Measurements from ENCODE around the gene AMZ2.

GRCh38 chr17:68301438-68301959 is 53.7 kb downstream of the AMZ2 start:
- no peak for TF ChIP-seq CTCF (IDR thresholded peaks at IDR 0.05)
- no peak for TF ChIP-seq POLR2AphosphoS5 (IDR thresholded peaks at IDR 0.05; ENCODE audit: low read depth, low read length)
- TF ChIP-seq REST (IDR thresholded peaks at IDR 0.05; ENCODE audit: insufficient read depth in 1 of 2, low read depth in 2 of 2, low read length in 1 of 2) = no peak
